Endometrial microvascular endothelial cells (primary cell): ENCODE data around the gene ZBTB7C. TPM values are rescaled to one million over a fixed set of nuclear protein-coding genes. Genes with fewer than 3 reads are reported as not detected.

Source experiments
- in situ Hi-C: cut with HindIII; loops from 2 replicates; pipeline ENCODE4 v1.10.0; 2017; ENCODE audit warnings: low sequenced_read_pairs, low pct_unique_long_range_greater_than_20kb; ENCODE audit errors: inconsistent ontology term
- total RNA-seq: library from RNA; depleted of rRNA; stranded (reverse); fragments of >200 nt; gene quantifications from one replicate; pipeline ENCODE4 v1.2.3, GENCODE V29; 2015; ENCODE audit errors: inconsistent ontology term

Gene ZBTB7C
- total RNA-seq, 1 donor from 2014 or later: not detected

DNA sequence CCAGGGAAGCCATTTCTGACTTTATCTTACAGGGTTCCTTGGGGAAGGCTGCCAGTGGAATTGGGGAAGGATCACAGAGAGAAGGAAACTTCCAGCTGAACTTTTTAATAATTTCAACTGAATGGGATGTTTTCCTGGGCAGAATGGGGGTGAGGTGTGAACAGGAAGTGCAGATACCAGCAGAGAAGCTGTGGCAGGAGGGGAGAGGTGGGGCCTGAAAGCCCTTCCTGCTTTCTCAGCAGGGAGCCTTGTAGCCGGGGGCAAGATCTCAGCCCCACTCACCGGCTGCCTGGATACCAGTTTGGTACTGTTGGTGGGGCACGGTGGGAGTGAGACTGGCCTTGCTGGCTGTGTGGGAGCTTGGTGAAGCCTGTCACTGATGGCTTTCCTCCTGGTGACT lies 170.5 kb downstream of the ZBTB7C start:
- in situ Hi-C loops: no loop called here

DNA sequence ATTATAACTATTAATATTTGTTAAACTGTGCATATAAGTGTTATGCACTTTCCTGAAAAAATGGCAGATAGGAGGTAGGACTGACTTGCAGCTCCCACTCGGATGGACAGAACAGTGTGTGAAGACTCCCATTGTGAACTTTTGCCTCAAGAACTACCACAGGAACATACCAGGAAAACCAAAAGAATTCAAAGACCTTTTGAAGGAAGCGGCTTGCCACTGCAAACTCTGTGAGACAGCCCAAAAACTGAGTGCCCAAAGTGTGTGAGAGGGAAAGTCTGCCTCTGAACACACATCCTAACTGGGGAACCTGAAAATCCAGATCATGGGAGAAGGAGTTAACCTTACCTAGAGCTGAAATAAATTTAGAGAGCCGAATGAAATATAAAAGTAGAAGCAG lies 171.0 kb downstream of the ZBTB7C start:
- in situ Hi-C loops: no loop called here

DNA sequence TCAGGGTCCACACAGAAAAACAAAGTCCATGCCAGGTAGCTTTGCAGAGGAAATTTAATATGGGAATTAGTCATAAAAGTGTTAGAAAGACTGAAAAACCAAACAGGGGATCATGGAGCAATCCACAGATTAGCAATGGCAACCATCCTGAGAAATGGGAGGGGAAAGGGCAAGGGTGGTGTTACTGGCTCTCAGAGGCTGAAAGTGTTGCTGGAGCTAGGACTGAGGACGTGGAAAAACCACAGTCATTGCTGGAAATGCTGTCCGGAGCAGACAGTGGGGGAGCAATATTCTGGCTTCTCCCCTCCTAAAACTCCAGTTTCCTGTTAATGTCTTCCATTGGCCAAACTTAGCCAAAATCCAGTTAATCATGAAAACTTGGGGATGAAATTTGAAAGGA lies 172.4 kb downstream of the ZBTB7C start:
- in situ Hi-C loops: no loop called here

DNA sequence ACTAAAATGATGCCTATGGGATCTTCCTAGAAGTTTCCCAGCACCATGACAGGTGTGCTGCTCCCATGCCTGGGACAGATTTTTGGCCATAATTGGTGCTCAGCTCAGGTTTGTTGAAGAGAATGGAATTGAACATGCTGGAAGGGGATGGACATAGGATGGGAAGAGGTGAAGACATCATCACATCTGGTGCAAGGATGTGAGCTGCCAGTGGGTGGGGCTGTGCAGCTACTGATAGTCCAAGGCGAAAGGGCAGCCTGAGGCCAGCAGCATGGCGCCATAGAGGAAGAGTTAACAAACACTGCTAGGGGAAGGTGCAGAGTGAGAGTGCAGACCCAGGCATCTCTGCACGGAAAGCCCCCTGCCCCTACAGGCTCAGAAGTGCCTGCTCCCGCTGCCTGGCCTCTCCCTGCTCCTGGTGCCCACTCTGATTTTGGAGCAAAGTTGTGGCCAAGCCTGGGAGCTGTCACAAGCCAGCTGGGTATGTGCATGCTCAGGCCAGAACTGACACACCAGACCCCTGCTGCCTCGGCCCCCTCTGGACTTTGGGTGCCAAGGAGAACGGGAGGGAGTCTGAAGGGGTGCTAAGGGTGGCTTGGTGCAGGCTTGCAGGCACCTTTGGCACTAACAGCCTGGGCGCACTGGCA lies 178.6 kb downstream of the ZBTB7C start:
- in situ Hi-C loops: no loop called here

DNA sequence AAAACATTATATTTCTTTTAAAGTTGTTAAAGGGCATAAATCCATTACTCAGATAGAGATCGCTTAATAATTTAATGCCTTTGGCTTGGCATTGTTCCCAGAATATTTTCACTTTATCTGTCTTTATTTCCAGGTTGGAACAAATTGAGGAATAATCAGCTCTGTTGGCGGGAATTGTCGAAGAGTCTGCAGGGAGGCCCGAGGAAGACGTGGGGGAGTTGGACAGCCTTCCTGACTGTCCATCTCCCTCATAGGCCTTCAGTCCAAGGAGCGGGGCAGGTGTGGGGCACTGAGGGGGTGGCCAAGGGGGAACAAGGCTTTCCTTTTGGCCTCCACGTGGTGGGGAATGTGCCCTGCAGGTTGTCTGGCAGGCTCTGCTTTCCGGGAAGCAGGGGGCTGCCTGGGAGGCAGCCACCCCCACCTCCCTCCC lies 179.6 kb downstream of the ZBTB7C start:
- in situ Hi-C loops: no loop called here

DNA sequence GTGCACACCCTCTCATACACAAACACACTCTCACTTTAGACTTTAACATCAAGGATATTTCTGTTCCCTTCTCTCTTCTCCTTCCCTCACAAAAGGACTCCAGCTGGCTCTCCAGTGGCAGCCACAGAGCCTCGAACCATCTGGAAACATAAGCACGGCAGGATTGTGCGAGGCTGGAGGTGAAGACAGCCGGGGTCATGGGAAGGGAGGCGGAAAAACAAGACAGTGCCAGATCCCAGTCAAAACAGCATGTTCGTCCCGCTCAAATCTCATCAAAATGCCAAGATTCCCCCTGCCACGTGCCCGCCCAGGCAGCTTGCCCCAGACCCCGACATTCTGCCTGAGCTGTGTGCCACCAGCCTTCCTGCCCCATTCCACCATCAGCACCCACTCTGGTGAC lies 180.3 kb downstream of the ZBTB7C start:
- in situ Hi-C loops: no loop called here

DNA sequence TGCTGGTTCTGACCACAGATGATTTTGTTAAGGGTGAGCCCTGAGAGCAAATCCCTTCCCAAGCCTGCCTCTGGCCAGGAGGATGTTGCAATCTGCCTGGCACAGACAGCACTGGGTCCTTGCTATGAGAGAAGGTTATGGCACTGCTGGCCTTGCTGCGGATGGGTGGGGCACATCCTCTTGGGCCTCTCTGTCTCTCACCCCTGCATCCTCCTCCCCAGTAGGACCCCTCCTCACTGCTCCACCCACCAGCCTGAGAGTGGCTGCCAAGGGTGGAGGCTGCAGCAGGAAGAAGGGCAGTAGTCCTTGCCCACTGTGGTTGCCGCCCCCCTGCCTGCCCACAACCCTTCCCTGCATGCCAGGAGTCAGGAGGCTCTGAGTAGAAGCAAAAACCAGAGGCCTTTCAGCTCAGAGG lies 180.9 kb downstream of the ZBTB7C start:
- in situ Hi-C loops: no loop called here

DNA sequence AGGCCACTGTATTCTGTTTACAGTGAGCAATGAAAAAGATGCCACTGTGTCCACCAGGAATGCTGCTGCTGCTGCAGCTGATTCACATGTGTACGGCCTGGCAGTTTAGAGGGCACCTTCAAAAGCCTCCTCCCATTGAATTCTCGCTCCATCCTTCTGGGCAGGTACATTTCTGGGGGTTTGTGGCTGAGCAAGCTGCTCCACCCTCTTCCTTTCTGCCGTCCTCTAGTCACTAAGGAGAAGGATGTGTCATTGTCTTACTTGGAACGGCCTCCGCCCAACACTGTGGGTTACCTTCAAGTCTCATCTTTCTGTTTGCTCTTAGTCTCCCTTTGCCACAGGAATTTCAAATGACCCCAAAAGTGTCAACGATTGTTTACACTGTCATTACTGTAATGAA lies 182.0 kb downstream of the ZBTB7C start:
- in situ Hi-C loops: no loop called here

DNA sequence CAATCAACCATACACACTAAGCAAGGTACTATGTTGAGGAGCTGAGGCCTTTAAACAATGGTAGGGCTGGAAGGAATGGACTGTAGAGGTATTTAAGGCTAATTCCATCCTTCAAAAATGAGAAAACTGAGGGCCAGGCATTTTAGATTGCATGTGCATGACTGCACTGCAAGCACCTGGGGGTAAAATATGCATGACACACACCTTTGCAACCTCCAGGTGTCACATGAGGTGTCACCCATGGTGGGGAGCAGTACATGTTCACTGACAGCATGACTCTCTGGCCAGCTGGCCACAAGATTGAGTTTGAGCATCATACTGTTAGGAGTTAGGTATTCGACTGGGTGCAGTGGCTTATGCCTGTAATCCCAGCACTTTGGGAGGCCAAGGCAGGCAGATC lies 182.8 kb downstream of the ZBTB7C start:
- in situ Hi-C loops: no loop called here

DNA sequence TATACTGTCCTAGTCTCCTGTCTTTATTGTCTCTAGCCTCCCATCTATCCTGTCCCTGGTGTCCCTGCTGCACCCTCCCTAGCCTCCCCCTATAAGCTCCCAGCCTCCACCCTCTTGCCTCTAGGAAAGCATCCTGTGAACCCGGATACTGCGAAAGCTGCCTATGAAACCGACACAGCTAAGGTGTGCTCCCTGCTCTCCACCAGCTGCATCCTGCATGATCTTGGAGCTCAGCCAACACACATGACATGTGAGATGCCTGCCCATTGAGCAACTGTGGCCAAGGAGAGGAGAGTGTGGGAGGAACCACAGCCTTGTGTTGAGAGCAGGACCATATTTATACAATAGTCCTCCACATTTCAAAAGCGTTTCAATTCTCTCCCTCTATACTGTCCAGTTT lies 187.1 kb downstream of the ZBTB7C start:
- in situ Hi-C loops: no loop called here

DNA sequence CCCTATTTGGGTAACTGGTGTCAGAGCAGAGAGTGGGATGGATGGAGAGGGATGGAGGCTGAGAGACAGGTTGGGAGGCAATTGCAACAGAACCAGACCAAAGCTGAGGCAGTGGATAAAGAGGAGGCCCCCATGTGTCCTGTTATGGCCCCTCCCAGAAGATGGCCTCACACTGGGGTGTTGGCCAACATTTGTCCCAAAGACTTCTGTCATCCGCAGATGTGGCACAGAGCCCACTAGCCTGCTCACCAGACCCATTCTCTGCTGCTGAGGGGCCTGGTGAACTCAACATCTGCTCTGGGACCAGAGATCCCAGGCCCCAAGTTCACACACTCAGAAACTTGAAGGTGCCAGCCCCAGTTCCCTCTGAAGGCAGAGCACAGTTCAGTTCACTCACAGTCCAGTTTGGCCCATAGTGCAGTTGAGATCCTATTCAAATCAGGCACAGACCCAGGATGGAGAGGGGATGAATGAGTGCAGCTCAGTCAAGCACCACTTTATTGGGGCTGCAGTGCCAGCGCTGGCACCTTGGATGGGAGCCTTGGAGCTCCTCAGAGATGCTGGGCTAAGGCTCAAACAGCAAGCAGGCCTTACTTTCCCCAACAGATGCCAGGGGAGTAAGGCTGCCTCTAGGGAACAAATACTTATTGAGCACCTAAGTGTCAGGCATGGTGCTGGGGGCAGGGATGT lies 189.2 kb downstream of the ZBTB7C start:
- in situ Hi-C loops: no loop called here

DNA sequence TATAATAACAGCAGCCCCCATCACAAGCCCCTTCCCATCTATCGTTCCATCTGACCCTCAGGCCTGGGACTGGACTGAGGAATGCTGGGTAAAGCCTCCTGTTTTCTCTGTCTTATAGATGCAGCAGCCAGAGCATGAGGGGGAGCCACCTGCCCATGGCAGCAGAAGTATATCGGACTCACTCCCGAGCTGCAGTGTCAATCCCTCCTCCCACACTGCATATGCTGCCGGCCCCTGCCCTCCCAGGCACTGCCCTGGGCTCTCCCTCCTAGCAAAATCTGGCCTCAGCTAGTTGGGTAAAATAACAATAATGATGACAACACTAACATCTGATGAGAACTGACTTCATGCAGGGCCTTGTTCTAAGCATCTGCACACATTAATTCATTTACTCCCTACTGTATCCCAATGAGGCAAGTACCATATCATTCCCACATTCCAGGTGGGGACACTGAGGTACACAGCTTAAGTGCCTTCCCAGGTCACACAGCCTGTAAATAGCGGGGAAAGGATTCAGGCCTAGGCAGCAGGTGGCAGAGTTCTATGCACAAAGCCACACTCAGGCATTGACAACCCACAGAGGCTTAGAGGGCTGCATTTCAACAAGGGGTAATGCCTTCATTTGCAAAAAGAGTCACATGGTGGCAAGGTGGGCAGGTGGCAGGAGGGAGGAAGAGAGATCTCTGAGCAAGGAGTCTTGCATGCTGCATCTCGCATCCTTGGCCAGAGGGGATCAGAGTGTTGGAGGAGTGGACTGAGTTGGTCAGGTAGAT lies 190.0 kb downstream of the ZBTB7C start:
- in situ Hi-C loops: no loop called here

DNA sequence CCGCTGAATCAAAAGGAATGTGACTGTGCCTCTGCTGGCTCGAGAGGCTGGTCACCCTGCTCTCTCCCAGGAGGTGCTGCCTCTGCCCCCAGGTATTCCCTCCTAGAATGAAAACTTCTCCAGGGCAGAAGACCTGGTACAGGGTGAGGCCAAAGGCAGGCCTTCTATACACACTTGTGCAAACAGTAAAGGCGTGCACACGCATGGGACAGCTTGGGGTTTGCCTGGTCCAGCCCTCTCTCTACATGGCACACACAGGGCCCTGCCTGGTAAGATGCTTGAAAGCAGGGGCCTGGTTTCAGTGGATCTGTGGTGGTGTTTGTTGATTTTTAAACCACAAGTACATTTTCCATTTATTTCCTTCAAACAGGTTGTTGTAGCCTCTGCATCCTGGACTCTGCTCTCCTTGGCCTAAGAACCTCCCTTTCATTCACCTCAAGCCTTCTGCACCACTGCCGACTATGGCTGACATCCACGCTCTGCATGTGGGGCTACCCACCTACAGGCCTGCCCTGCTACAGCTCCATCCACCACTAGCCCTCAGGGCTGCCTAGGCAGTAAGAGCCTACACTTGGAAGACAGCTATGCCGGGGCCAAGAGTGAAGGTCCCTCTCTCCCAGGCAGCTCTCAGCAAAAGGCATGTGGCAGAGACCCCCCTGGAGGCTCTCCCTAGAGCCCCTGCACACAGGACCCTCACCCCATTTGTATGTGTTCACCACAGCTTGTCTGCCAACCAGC lies 190.7 kb downstream of the ZBTB7C start:
- in situ Hi-C loops: no loop called here

DNA sequence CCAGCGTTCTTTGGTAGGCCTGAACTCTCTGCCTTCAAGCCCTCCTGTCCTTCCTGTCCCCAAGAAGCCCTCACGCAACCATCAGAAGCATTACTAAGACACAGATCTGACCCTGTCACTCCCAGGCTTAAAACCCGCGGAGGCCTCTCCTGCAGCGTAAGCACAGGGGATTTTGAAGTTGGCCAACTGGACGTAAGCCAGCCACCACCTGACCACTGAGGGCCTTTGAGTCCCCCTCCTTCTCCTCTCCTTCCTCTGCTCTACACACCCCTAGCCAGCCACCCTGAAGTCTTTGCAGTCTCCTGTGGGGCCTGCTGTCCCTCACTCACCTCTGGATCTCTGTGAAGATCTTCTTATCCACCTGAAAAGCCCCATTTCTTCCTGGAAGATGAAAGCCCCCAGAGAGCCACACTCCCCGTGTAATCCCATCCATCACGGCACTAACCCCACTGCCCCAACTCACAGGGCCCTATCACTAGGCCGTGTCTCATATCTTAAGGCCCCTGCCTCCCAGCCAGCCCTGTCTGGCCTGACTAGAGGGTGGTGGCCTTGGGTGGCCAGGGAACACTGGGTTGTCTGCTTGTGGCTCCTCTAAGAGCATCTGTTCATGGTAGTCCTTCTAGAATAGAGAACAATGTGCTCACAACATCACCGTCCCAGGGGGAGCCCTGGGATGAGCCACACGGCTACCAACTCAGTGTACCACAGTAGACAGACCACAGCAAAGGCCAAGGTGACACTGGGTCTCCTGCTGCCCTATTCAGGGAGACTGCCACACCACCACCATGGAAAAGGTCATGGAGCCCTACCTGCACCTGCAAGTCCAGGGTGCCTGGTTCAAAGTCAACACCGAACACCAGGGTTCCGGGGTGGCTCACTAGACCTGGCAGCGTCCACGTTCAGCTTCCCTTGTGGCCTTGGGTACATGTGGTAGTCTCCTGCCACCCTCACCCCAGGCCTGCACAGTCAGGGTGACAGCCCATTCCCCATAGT lies 191.6 kb downstream of the ZBTB7C start:
- in situ Hi-C loops: no loop called here

DNA sequence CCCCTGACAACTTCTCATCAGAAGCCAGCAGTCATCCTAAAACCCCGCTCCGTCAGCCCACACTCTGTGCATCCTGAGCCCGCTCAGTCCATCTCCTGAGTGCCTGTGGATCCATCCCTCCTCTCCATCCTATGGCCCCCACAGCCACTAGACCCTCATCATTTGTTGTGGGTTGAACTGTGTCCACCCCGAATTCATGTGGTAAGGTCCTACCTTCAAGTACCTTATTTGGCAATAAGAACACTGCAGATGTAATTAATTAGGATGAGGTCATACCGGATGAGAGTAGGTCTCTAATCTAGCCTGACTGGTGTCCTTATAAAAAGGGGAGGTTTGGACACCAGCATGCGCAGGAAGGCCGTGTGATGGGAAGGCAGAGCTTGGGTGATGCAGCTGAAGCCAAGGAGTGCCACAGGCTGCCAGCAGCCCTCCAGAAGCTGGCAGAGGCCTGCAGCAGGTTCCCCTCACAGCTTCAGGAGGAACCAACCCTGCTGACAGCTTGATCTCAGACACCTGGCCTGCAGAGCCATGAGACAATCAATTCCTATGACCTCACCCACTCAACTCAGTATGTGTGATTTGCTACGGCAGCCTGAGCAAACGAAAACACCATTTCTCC lies 192.4 kb downstream of the ZBTB7C start:
- in situ Hi-C loops: no loop called here

DNA sequence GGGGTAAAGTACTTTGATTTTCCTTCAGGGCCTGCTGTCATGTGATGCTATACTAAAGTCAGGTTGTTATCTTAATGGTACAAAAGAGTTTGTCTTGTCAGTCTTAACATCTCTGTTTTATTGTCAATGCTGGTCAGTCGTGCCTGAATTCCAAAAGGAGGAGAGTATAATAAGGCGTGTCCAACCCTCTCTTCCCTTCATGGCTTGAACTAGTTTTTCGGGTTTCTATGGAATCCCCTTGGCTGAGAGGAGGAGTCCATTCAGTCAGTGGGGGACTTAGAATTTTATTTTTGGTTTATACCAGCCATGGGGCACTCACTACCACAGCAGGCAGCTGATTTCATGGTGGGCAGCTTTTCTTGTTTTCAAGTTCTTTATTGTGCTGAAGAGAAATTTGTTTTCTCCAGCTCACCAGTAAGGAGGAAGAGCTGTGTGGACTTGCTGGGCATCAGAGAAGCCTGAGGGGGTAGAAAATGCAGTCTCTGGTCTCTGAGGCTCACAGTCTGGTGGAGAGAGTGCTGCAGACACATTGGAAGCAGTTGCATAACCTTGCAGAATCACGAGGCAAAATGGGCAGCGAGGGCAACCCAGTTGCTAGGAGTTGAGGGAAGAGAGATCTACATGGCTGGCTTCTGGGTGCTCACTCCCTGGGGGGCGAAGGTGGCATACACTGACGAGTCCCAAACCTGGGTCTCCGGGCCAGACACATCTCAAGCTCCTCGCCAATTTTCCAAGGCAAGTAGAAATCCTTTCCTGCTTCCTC lies 193.1 kb downstream of the ZBTB7C start:
- in situ Hi-C loops: no loop called here

DNA sequence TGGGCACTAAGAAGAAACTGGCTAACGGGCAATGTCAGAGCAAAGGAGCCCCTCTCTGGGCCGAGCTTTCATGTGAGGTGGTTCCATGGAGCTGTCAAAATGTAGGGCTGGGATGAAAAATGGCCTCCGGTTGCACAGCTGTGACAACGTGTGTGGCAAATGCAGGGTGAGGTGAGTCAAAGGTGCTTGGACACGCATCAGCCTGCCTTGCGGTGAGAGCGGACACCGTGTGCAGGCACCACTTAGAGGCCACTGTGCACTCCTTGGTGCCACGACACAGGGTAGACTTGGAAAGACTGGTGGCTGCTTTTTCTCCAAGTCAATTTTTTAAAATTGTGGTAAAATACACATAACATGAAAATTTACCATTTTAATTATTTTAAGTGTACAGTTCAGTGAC lies 195.4 kb downstream of the ZBTB7C start:
- in situ Hi-C loops: no loop called here
